Activated CD8-positive, alpha-beta memory T cell treated with anti-CD3 and anti-CD28 coated beads for 24 hours (primary cell): ENCODE results near the gene MPPED1.

ENCODE experiments used
- DNase-seq: peaks from one replicate; pipeline ENCODE4 v3.0.0-alpha.2; 2020

Gene MPPED1

DNA sequence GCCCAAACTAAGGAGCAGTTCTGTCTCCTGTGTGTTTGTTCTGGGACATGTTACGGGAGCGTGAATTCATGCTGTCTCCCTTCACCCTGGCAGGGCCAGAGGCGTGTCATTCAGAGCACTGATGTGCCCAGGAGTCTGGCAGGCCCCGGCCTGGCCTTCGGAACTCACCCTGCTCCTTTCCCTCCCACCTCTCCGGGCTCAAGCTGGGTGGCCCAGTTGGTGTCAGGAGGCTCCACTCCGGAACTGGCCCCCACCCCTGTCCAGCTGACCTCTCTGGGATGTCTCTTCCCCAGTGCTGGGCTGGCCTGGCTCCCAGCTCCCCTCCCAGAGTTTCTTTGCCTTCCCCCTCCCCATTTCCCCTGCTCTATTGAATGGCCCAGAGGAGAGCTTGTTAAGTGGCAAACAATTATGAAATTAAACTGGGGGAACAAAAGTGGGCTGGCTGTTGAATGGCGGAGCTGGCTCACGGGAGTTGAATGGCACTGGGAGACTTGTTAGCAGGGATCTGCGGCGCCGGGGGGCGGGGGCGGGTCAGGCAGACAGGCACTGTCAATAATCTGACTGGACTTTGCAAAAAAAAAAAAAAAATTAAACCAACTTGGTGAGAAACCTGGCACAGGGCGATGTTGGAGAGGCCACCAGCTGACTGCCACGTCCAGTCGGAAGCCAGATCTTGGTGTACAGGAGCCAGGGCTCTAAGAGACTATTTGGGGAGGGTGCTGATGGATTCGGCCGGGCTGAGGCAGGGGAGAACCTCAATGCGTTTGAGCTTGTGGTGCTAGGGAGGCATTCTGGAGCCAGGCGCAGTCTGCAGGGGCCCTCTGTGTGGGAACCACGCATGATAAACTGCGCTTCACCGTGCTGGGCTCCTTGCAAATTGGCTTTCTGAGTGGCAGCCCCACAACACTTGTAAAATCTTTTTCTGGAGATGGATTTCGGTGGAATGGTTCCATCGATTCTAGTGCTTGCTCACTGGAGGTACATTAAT, 1.3 kb downstream of the MPPED1 start:
- no peak for DNase-seq

DNA sequence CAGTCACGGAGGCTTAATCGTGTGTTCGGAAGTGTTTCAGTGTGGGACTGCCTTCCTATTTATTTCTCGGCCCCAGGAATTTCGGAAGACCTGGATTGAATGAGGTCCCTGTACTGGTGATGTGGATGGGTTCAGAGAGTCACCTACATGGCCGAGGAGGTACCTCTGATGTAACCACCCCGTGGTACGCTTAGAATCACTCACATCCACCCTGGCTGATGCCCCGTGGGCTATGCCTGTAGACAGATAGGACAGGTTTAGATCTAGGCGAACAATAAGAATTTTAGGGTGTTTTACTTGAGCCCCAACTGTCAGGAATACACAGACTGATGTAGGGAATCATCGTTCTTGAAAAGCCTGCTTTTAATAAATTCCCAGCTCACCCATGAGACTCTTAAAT, 2.0 kb downstream of the MPPED1 start:
- no peak for DNase-seq

DNA sequence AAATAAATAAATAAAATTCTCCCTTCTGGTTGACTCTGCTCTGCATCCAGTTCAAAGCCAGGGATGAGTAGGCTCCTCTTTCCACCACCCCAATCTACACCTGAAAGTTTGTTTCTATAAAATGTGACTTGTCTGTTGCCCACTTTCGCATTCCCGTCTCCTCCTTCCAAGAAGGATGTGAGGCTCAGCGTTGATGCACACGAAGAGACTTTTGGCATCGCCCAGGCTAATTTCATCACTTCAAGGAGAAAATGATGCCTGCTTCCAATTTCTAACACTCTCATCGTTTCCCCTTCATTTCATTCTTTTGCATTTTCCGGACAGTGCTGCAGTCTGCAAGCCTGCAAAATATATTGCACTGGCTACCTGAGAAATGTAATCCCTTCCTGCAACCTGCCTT, 3.9 kb downstream of the MPPED1 start:
- no peak for DNase-seq

DNA sequence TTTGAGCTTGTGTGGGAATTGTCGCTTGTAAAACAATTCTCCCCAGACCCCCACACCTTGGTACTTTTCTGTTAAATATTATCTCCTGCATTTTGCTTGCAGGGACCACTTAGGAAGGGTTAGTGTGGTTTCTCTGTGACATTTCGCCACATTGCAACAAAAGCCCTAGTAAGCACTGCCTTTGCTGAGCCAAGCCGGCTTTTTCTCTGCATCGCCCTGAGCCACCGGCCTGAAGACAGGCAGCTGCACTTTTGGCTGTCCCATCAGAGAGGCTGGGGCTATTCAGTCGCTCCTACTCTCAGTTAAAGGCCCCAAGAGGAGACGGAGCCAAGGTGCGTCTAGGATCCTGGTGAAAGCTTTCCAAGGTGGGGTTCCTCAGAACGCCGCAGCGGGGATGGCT, 5.7 kb downstream of the MPPED1 start:
- DNase-seq, result no peak

DNA sequence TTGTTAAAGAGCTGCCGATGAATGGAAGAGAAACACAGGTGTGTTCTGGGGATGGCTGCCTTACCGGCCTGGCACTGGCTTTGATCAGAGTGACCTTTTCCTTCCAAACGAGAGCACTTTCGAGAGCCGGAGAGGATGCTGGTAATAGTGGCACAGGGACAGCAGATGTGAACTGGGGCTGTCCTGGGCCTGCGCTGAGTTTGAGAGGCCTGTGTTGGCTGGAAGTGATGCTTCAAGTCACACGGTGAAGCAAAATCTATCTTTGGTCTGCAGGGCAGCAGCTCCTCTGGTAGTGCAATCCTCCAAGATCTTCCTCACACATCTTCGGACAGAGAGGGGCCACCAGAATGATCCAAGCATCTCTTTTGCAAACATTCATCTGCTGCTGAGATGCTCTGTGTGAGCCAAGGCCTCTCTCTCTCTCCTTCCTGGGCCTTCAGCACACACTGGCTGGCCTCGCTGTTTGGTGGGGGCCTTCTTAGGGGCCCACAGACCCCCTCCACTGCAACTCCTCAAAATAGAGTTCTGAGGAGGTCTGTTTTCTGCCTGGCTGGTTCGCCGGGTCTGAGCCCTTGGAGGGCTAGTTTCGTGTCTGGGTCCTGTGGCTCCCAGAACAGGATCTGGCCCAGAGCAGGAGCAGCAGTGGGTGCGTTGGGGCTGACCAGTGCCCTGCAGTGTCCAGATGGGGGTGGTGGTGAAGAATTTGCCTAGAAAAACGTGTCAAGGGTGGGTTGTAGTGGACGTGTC, 6.4 kb downstream of the MPPED1 start:
- DNase-seq, result no peak

DNA sequence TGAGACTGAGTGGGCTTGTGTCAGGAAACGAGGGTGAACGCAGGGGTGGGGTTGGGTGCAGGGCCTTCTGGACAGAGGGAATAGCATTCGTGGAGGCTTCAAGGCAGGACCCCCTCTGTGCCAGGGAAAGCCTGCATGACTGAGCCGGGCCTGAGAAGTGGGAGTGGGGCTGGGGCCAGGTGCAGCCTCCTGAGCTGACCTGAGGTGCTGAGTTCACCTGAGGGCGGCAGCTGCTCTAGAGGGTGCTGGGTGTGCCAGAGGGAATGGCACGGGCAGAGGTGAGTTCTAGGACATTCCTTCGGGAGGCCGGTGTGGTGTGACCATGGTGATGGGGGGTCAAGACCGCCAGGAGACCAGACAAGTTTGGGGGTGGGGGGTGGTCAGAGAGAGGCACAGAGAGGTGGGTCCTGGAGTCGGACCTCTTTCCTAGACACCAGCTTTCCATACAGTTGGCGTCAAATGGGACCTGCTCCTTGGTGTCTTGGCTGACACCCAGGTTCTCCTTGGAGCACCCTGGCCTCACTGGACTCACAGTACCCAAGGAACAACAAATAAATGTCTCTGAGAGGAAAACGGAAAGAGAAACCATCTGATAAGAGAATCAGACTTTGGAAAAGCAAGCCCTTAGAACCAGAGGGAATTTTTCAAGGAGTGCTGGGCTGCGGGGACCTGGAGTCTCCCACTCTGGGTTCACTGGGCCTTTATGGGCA, 7.7 kb downstream of the MPPED1 start:
- no peak for DNase-seq

DNA sequence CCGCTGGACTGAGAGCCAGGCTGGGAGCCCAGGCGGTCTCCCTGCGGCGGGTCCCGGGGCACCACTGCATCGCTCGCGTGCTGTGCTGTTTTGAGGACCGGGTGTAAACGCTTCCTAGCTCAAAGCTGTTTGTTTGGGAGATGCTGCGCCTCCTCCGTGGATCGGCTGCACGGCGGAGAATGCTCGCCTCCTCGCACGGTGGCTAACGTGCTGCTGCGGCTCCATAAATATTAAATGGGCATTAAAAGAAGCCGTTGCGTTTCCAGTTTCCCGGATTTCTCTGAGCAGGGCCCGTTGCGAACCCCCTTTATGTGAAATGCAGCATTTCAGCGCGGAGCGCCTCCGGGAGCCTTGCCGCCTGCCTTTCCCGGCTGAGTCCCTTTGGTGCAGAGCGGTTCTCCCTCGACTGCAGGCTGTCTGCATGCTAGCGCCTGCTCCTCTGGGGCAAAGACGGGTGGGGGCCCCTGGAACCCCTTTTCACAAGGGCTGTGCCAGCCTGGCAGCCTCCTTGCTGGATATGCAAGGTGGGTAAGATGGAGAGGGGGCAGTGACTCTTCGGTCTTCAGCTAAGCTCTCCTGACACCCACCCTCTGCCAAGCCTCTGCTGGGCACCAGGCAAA, 9.3 kb downstream of the MPPED1 start:
- no peak for DNase-seq

DNA sequence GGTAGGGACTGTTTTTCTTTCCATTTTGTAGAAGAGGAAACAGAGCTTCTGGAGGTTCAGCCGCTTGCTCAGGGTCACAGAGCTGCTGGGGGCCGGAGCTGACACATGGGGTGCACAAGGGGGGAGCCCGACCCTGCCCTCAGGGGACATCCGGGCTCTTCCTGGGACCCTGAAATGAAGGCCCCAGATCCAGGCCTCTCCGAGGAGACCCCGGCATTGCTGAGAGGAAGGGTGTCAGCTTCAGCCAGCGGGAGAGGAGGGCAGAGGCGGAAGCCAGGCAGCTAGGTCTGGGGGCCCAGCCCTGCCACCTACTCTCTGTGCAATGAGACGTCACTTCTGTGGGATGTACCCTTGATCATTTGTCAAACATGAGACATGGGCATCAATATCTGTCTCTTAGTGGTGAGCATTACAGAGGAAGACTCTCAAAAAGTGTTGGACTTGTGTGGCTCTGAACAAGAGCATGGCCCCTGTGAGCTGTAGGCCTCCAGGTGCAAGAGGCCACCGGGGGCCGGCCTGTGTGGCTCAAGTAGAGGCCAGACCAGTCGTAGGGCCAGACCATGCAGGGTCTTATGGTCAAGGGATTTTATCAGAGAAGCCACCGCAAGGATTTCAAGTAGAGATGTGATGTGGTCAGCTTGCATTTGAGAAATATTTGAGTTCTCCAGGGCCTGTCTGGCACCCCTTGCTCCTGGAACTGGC, 10.3 kb downstream of the MPPED1 start:
- no peak for DNase-seq

DNA sequence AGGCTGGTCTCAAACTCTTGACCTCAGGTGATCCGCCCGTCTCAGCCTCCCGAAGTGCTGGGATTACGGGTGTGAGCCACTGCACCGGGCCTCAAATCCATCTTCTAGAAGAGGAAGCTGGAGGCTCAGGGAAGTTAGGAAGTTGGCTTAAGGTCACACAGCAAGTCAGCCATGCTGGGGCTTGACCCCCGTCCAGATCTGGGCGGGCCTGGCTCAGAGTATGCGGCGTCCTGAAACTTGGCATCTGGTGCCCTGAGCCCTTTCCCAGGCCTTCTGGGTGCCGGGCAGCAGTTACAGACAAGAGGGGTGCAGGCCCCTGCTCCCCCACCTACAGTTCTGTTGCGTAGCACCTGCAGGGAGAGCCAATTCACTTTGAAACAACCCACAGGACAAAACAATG, 11.2 kb downstream of the MPPED1 start:
- DNase-seq, result no peak

DNA sequence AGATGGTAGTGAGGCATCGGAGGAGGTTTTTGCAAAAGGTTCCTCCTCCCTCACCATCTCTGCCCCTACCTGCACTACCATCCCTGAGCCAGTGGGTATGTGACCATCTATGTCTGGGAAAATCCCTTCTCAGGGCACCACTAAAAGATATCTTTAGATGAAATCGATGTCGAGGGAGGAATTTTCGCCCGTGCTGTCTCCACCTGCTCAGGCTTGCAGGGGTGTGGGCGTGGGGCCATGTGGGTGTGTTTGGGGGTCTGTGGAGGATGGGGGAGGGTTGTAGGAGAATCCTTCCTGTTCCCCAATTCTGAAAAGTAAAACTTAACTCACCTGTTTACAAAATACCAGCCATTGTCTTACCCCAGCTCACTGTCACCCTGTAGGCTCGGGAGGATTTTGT, 12.4 kb downstream of the MPPED1 start:
- no peak for DNase-seq

DNA sequence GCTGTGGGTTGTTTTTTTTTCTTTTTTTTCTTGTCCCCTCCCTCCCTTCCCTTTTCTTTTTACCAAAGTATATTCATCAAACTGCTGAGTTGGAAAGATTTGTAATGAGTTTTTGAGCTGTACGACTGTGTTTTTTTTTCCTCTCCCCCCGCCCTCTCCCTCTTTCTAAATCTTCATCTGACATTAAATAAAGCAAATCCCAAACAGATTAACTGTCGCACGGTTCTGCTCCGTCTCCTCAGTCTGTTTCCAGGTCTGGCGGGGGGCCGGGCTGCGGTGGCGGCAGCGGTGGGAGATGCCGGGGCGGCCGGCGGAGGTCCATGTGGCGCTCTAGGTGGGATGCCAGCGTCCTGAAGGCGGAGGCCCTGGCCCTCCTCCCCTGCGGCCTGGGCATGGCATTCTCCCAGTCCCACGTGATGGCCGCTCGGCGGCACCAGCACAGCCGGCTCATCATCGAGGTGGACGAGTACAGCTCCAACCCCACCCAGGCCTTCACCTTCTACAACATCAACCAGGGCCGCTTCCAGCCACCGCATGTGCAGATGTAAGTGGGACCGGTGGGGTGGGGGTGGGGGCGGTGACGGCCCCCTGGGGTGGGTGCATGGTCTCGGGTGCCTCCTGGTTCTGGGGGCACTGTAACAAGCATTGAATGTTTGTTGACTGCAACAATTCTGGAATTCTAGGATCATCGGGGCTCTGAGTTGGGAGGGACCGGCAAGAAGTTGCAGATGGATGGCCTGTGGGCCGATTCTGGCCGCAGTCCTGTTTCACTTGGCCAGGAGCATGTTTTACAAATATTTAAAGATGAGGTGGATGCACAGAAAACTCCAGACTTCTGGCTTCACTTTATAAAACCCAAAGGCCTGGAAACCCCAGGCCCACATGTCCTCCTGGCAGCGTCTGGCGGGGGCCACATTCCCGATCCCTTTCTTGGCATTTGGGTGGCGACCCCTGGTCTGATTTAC, 13.1 kb downstream of the MPPED1 start:
- no peak for DNase-seq

DNA sequence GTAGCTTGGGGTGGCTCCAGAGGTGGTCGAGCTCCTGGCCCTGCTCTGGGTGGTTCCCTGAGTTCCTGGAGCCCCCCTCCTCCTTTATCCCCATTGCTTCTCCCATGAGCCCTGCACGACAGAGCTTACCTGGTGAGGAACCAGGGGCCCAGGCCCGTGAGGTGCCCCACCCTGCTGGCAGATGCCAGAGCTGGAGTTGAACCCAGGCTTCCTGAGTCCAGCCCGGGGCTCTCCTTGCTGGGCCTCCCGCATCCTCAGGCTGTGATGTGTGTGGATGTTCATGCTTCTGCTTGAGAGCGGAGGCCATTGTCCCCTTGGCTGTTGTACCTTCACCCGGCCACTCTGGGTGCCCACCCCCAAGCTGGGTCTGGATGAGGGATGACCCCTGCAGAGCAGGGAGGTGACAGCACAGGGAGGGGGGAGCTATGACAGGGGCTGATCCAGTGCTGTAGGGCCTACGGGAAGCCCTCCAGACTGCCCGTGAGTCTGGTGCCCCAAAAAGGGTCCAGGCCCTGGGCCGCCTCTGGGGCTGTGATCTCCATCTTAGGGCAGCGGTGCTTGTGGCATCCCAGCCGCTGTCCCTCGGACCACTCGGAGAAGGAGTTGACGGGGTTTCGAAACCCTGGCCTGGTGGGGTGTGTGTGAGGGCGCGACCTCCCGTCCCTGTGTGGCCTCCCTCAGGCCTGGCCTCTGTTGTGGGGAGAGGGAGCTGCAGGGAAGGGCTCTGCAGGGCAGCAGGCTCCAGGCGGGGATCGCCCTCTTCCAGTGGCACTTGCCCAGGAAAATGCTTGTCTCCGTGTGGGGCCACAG, 14.4 kb downstream of the MPPED1 start:
- no peak for DNase-seq

DNA sequence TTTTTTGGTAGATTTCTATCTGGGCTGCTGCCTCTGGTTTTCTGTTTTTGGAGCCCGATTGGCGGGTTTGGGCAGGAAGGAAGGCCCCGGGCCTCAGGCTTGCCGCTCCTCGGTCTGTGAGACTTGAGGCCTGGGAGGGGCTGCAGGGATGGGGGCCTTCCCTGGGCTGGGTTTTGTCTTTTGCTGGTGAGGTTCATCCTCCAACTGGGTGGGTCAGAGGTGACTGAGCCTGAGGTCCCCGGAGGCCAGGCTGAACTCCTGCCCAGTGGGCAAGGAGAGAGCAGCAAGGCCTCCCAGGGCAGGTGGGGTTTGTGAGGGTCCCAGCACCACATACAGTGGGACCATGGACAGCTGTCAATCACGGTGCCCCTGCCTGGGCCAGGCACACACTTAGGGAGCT, 15.0 kb downstream of the MPPED1 start:
- DNase-seq, result no peak

DNA sequence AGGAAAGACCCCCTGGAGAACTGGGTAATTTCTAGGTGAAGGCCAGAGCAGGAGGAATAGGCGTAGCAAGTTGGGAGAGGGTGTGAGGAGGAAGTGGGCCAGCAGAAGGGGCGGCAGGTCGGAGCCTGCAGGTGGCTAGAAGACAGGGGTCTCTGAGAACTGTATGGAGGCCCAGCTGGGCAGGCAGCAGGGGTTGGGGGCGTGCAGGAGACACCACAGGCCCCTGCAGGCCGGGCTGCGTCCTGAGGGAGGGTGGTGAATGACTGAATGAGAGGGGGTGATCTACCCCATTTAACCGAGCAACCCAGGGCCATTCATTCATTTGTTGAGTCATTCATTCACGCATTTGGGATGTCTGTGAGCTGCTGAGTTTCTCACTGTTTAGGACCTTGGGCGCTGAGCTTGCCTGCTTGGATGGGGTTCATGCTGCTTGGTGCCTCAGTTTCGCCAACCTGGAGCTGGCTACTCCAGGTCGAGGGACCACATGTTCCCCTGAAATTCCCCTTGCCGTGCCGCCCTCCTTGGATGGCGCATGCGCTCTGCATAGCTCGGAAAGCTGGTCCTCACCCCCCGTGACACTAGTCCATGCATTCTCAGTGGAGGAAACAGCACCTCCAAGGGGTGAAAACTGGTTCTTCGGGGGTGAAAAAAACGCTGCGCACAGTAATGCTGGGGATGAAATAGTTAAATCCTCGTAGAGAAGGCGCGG, 15.6 kb downstream of the MPPED1 start:
- DNase-seq, result no peak

DNA sequence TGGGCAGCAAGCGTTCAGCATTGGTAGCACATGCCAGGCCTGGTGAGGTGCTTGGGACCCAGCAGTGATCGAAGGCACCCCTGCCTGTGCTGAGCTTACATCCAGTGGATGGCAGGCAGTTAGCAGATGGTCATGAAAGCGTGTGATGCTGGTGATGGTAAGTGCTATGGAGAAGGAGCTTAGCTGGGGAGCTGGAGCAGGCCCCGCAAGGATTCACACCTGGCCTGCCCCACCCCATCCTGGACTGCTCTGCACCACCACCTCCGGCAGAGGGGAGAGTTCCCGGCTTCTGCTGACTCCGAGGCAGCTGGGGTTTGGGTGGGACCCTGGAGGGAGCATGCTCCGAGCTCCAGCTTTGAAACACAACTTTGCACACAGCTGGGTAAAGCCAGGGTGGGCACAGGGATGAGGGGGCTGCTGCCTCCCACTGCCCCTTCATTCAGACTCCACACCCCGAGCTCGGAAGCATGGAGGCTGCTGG, 16.2 kb downstream of the MPPED1 start:
- no peak for DNase-seq

DNA sequence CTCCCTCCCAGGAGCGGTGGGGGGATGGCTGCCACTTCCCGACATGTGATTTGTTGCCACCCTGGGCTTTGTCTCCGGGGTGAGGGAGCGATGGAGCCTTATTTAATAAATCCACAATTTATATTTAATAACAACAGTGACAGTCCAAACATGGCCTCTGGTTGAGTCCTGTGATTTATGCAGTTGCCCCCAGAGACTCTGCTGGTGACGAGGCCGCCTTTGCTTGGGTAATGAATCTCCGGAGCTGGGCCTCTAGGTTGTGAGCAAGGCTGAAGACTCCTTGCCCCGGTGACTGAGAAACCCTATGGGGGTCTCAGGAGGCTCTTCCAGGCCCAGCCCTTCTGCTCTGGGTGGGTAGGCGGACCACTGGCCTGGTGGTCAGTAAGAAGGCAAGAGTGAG, 16.7 kb downstream of the MPPED1 start:
- DNase-seq, result no peak

DNA sequence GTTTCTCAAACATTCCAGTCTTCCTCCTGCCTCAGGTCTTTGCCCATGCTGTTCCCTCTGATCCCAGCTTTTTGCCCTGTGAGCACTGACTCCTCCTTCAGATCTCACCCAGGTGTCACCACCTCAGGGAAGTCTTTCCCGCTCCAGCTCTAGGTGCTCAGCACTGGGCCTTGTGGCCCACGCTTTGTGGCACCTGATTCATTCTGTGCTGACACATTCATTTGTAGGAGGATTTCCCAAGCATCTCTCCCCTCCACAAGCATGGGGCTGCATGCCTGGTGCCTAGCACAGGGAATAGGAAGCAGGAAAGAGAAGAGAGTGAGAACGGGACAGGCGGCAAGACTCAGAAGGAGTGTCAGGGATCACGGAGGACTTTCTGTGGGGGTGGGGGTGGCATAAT, 17.6 kb downstream of the MPPED1 start:
- no peak for DNase-seq

DNA sequence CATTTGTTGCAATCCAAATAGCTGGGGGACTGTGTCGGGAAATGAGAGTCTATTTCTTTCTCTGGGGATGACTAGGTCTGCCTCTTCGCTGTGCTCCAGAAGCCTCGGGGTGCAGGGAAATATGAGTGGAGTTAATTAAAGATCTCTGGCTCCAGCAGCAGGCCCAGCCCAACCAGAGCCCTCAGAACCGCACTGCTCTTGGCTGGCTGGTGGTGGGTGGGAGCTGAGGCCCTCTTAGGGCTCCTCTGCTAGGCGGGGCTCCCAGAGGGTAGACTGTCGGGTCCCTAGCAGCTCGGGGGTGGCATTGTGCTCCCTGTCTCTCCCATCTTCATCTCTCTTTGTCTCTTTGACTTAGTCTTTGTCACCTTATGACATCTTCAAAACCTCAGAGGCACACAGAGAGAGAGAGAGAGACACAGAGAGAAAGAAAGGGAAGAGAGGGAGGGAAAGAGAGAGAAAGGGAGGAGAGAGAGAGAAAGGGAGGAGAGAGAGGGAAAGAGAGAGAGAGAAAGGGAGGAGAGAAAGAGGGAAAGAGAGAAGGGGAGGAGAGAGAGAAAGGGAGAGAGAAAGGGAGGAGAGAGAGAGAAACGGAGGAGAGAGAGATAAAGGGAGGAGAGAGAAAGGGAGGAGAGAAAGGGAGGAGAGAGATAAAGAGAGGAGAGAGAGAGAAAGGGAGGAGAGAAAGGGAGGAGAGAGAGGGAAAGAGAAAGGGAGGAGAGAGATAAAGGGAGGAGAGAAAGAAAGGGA, 20.2 kb downstream of the MPPED1 start:
- no peak for DNase-seq
